ENCODE data around the gene MUC2.

The MUC2 gene

GRCh38 chr11:1036931-1037330 is 37.7 kb upstream of the MUC2 start:
- no peaks in the 10 kb centered on the region for H3K27me3 ChIP-seq (replicated peaks; ENCODE audit: control insufficient read depth, insufficient read depth, low read length, poor library complexity, severe bottlenecking)
- H3K4me3 ChIP-seq (ENCODE audit: insufficient read depth, low read depth, low read length, poor library complexity, severe bottlenecking): no peak overlapping the region
- H3K27ac ChIP-seq (ENCODE audit: insufficient read depth, low read length, poor library complexity, severe bottlenecking): no peak overlapping the region
- no peaks in the 10 kb centered on the region for H3K4me1 ChIP-seq (ENCODE audit: control insufficient read depth, insufficient read depth, low read length, poor library complexity, severe bottlenecking)
- no peaks in the 10 kb centered on the region for H3K9me3 ChIP-seq (ENCODE audit: control insufficient read depth, low read length)
- H3K36me3 ChIP-seq (ENCODE audit: control insufficient read depth, insufficient read depth, low read length): no peaks in the 10 kb centered on the region
- no peak for DNase-seq

- no peak for DNase-seq
- H3K4me1 ChIP-seq (ENCODE audit: control insufficient read depth, insufficient read depth, low read length, poor library complexity, severe bottlenecking): no peaks in the 10 kb centered on the region
- H3K9me3 ChIP-seq (ENCODE audit: control insufficient read depth, low read length): no peaks in the 10 kb centered on the region
- H3K27ac ChIP-seq (ENCODE audit: insufficient read depth, low read length, poor library complexity, severe bottlenecking): no peak overlapping the region
- H3K27me3 ChIP-seq (replicated peaks; ENCODE audit: control insufficient read depth, insufficient read depth, low read length, poor library complexity, severe bottlenecking): no peaks in the 10 kb centered on the region
- H3K4me3 ChIP-seq (ENCODE audit: insufficient read depth, low read depth, low read length, poor library complexity, severe bottlenecking): no peak overlapping the region
- no peaks in the 10 kb centered on the region for H3K36me3 ChIP-seq (ENCODE audit: control insufficient read depth, insufficient read depth, low read length)
Measured at GRCh38 chr11:1037506-1038055, 37.1 kb upstream of the MUC2 start.

GRCh38 chr11:1038361-1038760 is 36.3 kb upstream of the MUC2 start:
- H3K27ac ChIP-seq (ENCODE audit: insufficient read depth, low read length, poor library complexity, severe bottlenecking): no peak overlapping the region

GRCh38 chr11:1038921-1039320 is 35.8 kb upstream of the MUC2 start:
- no peaks in the 10 kb centered on the region for H3K36me3 ChIP-seq (ENCODE audit: control insufficient read depth, insufficient read depth, low read length)
- no peak for DNase-seq
- H3K27me3 ChIP-seq (replicated peaks; ENCODE audit: control insufficient read depth, insufficient read depth, low read length, poor library complexity, severe bottlenecking): no peaks in the 10 kb centered on the region

More at GRCh38 chr11:1038361-1038760, 36.3 kb upstream of the MUC2 start:
- Histone ChIP-seq H3K4me3 (ENCODE audit: insufficient read depth, low read depth, low read length, poor library complexity, severe bottlenecking) (no peak overlapping the region), H3K36me3 (ENCODE audit: control insufficient read depth, insufficient read depth, low read length) (no peaks in the 10 kb centered on the region), H3K27me3 (replicated peaks; ENCODE audit: control insufficient read depth, insufficient read depth, low read length, poor library complexity, severe bottlenecking) (no peaks in the 10 kb centered on the region), H3K9me3 (ENCODE audit: control insufficient read depth, low read length) (no peaks in the 10 kb centered on the region), H3K4me1 (ENCODE audit: control insufficient read depth, insufficient read depth, low read length, poor library complexity, severe bottlenecking) (no peaks in the 10 kb centered on the region)
- no peak for DNase-seq

GRCh38 chr11:1039481-1040427 is 34.9 kb upstream of the MUC2 start:
- Histone ChIP-seq H3K27me3 (replicated peaks; ENCODE audit: control insufficient read depth, insufficient read depth, low read length, poor library complexity, severe bottlenecking) (no peaks in the 10 kb centered on the region), H3K36me3 (ENCODE audit: control insufficient read depth, insufficient read depth, low read length) (no peaks in the 10 kb centered on the region), H3K9me3 (ENCODE audit: control insufficient read depth, low read length) (no peaks in the 10 kb centered on the region), H3K4me1 (ENCODE audit: control insufficient read depth, insufficient read depth, low read length, poor library complexity, severe bottlenecking) (no peaks in the 10 kb centered on the region), H3K27ac (ENCODE audit: insufficient read depth, low read length, poor library complexity, severe bottlenecking) (no peak overlapping the region), H3K4me3 (ENCODE audit: insufficient read depth, low read depth, low read length, poor library complexity, severe bottlenecking) (no peak overlapping the region)
- no peak for DNase-seq

More at GRCh38 chr11:1038921-1039320, 35.8 kb upstream of the MUC2 start:
- H3K9me3 ChIP-seq (ENCODE audit: control insufficient read depth, low read length): no peaks in the 10 kb centered on the region
- H3K4me3 ChIP-seq (ENCODE audit: insufficient read depth, low read depth, low read length, poor library complexity, severe bottlenecking): no peak overlapping the region
- no peak overlapping the region for H3K27ac ChIP-seq (ENCODE audit: insufficient read depth, low read length, poor library complexity, severe bottlenecking)
- no peaks in the 10 kb centered on the region for H3K4me1 ChIP-seq (ENCODE audit: control insufficient read depth, insufficient read depth, low read length, poor library complexity, severe bottlenecking)

GRCh38 chr11:1040428-1041148 is 34.1 kb upstream of the MUC2 start:
- Histone ChIP-seq H3K36me3 (ENCODE audit: control insufficient read depth, insufficient read depth, low read length) (no peaks in the 10 kb centered on the region), H3K27ac (ENCODE audit: insufficient read depth, low read length, poor library complexity, severe bottlenecking) (no peak overlapping the region), H3K9me3 (ENCODE audit: control insufficient read depth, low read length) (no peaks in the 10 kb centered on the region), H3K4me1 (ENCODE audit: control insufficient read depth, insufficient read depth, low read length, poor library complexity, severe bottlenecking) (no peaks in the 10 kb centered on the region), H3K27me3 (replicated peaks; ENCODE audit: control insufficient read depth, insufficient read depth, low read length, poor library complexity, severe bottlenecking) (no peaks in the 10 kb centered on the region), H3K4me3 (ENCODE audit: insufficient read depth, low read depth, low read length, poor library complexity, severe bottlenecking) (no peak overlapping the region)
- DNase-seq: no peak

- no peaks in the 10 kb centered on the region for H3K36me3 ChIP-seq (ENCODE audit: control insufficient read depth, insufficient read depth, low read length)
- no peaks in the 10 kb centered on the region for H3K9me3 ChIP-seq (ENCODE audit: control insufficient read depth, low read length)
- no peak overlapping the region for H3K4me3 ChIP-seq (ENCODE audit: insufficient read depth, low read depth, low read length, poor library complexity, severe bottlenecking)
- no peaks in the 10 kb centered on the region for H3K4me1 ChIP-seq (ENCODE audit: control insufficient read depth, insufficient read depth, low read length, poor library complexity, severe bottlenecking)
- H3K27me3 ChIP-seq (replicated peaks; ENCODE audit: control insufficient read depth, insufficient read depth, low read length, poor library complexity, severe bottlenecking): no peaks in the 10 kb centered on the region
- no peak for DNase-seq
- H3K27ac ChIP-seq (ENCODE audit: insufficient read depth, low read length, poor library complexity, severe bottlenecking): no peak overlapping the region
Measured at GRCh38 chr11:1041149-1041467, 33.6 kb upstream of the MUC2 start.

- no peaks in the 10 kb centered on the region for H3K9me3 ChIP-seq (ENCODE audit: control insufficient read depth, low read length)
- no peaks in the 10 kb centered on the region for H3K27me3 ChIP-seq (replicated peaks; ENCODE audit: control insufficient read depth, insufficient read depth, low read length, poor library complexity, severe bottlenecking)
- no peaks in the 10 kb centered on the region for H3K36me3 ChIP-seq (ENCODE audit: control insufficient read depth, insufficient read depth, low read length)
- no peak for DNase-seq
- no peak overlapping the region for H3K27ac ChIP-seq (ENCODE audit: insufficient read depth, low read length, poor library complexity, severe bottlenecking)
- no peak overlapping the region for H3K4me3 ChIP-seq (ENCODE audit: insufficient read depth, low read depth, low read length, poor library complexity, severe bottlenecking)
- H3K4me1 ChIP-seq (ENCODE audit: control insufficient read depth, insufficient read depth, low read length, poor library complexity, severe bottlenecking): no peaks in the 10 kb centered on the region
Measured at GRCh38 chr11:1041471-1041870, 33.2 kb upstream of the MUC2 start.

GRCh38 chr11:1041936-1042608 is 32.6 kb upstream of the MUC2 start:
- no peak for DNase-seq
- H3K27ac ChIP-seq (ENCODE audit: insufficient read depth, low read length, poor library complexity, severe bottlenecking): no peak overlapping the region
- H3K4me1 ChIP-seq (ENCODE audit: control insufficient read depth, insufficient read depth, low read length, poor library complexity, severe bottlenecking): no peaks in the 10 kb centered on the region
- no peaks in the 10 kb centered on the region for H3K36me3 ChIP-seq (ENCODE audit: control insufficient read depth, insufficient read depth, low read length)
- H3K27me3 ChIP-seq (replicated peaks; ENCODE audit: control insufficient read depth, insufficient read depth, low read length, poor library complexity, severe bottlenecking): no peaks in the 10 kb centered on the region
- H3K4me3 ChIP-seq (ENCODE audit: insufficient read depth, low read depth, low read length, poor library complexity, severe bottlenecking): no peak overlapping the region
- H3K9me3 ChIP-seq (ENCODE audit: control insufficient read depth, low read length): no peaks in the 10 kb centered on the region
